ENCODE results near the gene OSBPL6.

DNA sequence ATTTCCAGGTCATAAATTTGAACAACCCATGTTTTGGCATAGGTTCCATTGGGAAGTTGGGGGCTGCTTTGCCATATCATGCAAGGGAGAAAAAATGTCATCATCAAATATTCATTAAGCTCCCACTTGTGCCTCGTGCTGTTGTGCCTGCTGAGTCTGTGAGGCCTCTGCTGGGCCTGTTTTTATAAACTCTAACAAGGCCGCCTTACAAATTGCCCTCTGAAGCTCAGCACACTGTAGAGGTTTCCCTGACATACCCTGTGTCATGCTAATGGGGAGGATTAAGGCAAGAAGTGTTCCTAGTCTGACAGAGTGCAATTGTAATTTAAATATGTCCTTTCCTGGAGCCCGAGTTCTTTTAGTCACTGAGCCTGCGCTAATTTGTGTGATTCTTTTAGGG is 17.6 kb downstream of the OSBPL6 start:
- TF ChIP-seq, protein P1, sequence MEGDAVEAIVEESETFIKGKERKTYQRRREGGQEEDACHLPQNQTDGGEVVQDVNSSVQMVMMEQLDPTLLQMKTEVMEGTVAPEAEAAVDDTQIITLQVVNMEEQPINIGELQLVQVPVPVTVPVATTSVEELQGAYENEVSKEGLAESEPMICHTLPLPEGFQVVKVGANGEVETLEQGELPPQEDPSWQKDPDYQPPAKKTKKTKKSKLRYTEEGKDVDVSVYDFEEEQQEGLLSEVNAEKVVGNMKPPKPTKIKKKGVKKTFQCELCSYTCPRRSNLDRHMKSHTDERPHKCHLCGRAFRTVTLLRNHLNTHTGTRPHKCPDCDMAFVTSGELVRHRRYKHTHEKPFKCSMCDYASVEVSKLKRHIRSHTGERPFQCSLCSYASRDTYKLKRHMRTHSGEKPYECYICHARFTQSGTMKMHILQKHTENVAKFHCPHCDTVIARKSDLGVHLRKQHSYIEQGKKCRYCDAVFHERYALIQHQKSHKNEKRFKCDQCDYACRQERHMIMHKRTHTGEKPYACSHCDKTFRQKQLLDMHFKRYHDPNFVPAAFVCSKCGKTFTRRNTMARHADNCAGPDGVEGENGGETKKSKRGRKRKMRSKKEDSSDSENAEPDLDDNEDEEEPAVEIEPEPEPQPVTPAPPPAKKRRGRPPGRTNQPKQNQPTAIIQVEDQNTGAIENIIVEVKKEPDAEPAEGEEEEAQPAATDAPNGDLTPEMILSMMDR (conservative IDR thresholded peaks at IDR 0.05 in 1 of 2, IDR thresholded peaks at IDR 0.05 in 1 of 2; ENCODE audit: extremely low read depth in 1 of 2, insufficient read depth in 1 of 2, low read depth in 1 of 2, low read length in 2 of 2), result no peak
- no peak for TF ChIP-seq EZH2 (IDR thresholded peaks at IDR 0.05; ENCODE audit: borderline replicate concordance, low read length)
